ENCODE results near the gene MED12L. TPM values are rescaled to one million over a fixed set of nuclear protein-coding genes. Genes with fewer than 3 reads are reported as not detected.

Gene MED12L
- total and polyA plus RNA-seq, 4 experiments from 2014 or later = 0.35 to 0.78 TPM; not detected in 2

Other genes with a start within 250 kb of the MED12L start
- gene MINDY4B, start 180.2 kb upstream of the MED12L start, total RNA-seq = not detected
- gene MINDY4B, start 180.2 kb upstream of the MED12L start, polyA plus RNA-seq = not detected
- gene CLRN1, start 112.9 kb upstream of the MED12L start, total RNA-seq = not detected
- not detected for gene CLRN1, start 112.9 kb upstream of the MED12L start, polyA plus RNA-seq
- 100 to 1,000 TPM; 116 to 129 TPM for gene GPR171, start 117.6 kb downstream of the MED12L start, total RNA-seq
- gene GPR171, start 117.6 kb downstream of the MED12L start, polyA plus RNA-seq = 100 to 1,000 TPM; 123 to 156 TPM
- gene P2RY14, start 192.9 kb downstream of the MED12L start, total RNA-seq = 1 to 10 TPM in 1 of 2 experiments, under 1 TPM in 1; 0.94 to 1.3 TPM
- 1 to 10 TPM in 1 of 2 donors, under 1 TPM in 1; 0.36 to 1.2 TPM for gene P2RY14, start 192.9 kb downstream of the MED12L start, polyA plus RNA-seq
- not detected for gene GPR87, start 231.2 kb downstream of the MED12L start, total RNA-seq
- not detected for gene GPR87, start 231.2 kb downstream of the MED12L start, polyA plus RNA-seq
- gene P2RY13, start 243.9 kb downstream of the MED12L start, total RNA-seq = not detected
- gene P2RY13, start 243.9 kb downstream of the MED12L start, polyA plus RNA-seq = not detected

Data from CD4-positive, alpha-beta memory T cell (primary cell).